GM12872 (cell line): ENCODE measurements around the gene PHACTR1.

Experiments used
- TF ChIP-seq, protein P1 (sequence below): IDR thresholded peaks from 3 replicates; pipeline ENCODE4 v1.5.1; 2011; ENCODE audit warnings: low read depth, mild to moderate bottlenecking, low read length, moderate library complexity; ENCODE audit not compliant: insufficient read depth

Gene PHACTR1

GRCh38 chr6:13285705-13286104 is 569.1 kb downstream of the PHACTR1 start:
- TF ChIP-seq, protein P1, sequence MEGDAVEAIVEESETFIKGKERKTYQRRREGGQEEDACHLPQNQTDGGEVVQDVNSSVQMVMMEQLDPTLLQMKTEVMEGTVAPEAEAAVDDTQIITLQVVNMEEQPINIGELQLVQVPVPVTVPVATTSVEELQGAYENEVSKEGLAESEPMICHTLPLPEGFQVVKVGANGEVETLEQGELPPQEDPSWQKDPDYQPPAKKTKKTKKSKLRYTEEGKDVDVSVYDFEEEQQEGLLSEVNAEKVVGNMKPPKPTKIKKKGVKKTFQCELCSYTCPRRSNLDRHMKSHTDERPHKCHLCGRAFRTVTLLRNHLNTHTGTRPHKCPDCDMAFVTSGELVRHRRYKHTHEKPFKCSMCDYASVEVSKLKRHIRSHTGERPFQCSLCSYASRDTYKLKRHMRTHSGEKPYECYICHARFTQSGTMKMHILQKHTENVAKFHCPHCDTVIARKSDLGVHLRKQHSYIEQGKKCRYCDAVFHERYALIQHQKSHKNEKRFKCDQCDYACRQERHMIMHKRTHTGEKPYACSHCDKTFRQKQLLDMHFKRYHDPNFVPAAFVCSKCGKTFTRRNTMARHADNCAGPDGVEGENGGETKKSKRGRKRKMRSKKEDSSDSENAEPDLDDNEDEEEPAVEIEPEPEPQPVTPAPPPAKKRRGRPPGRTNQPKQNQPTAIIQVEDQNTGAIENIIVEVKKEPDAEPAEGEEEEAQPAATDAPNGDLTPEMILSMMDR = no peak

GRCh38 chr6:13286181-13286580 is 569.6 kb downstream of the PHACTR1 start:
- TF ChIP-seq, protein P1 = no peak

DNA sequence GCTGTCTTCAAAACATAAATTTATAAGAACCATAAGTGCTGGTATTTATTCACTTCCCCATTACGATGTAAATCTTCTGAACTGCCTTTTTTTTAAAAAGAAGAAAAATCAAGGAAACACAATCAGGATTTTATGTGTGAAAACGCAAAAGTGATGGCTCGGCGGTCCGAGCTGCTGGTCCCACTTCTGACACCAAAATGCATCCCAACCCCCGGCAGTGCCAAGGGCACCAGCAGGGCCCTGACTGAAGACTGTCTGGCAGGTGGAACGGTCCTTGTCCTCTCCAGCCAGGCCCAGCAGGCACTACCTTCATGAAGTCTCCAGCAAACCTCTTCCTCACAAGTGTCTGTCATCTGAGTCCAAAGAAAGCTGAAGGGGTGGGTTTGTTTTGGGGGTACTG is 570.5 kb downstream of the PHACTR1 start:
- TF ChIP-seq, protein P1 = no peak

DNA sequence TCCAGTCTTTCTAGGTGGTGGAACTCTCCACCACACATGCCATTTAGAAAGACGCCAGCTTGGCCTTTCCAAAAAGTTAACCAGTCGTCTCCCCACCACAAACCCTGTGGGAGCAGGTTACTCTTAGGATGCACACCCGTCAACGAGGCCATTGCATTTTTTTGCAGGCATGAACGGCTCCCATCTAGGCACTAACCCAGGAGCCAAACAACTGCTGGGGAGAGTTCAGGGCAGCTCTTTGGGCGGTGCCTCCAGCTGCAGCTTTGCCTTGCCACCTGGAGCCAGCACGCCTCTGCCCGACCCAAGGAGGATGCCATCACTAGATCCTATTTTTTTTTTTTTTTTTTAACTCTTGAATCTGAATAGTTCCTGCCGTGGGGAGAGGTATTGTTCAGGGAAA is 571.9 kb downstream of the PHACTR1 start:
- TF ChIP-seq, protein P1 = no peak

GRCh38 chr6:13288969-13289391 is 572.4 kb downstream of the PHACTR1 start:
- TF ChIP-seq, protein P1 = no peak

DNA sequence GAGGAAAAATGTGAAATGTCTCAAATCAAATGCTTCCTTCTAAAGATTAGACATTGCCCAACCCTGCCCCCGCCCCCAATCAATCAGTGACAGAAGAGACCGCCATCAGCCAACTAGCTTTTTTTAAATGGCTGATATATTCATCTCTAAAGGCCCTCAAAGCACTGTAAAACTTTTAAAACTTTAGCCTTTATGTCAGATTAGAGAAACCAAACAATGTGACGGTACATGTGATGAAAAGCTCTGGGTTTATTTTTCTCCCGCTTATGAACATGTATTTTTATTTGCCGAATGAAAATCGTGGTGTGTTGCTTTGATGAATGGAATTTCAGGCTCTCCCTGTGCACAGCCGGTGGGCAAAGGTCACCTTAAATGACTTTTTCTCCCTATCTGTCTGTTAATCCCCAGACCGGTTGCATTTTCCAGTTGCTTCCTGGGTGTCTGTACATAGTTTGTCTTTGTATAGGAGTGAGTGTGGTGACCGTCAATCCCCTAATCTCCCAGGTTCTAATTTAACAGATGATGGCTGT is 573.3 kb downstream of the PHACTR1 start:
- TF ChIP-seq, protein P1 = no peak

DNA sequence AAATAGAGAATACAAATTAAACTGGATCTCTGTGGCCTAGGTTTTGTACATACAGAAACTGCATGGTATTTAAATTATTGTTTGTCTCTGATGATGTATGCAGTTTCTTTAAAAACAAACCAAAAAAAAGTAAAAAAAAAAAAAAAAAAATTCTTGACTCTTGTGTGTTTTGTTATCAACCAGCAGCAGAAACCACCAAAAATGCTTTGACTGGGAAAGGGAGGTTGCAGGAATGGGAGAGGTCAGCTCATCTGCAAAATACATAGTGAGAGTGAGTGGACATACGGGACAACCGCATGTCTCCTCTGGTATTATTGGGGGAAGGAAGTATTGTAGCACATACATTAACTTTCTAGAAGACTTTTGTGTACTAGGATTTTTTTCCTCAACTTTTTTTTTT is 573.8 kb downstream of the PHACTR1 start:
- TF ChIP-seq, protein P1 = no peak

- TF ChIP-seq, protein P1 = no peak
These were observed 576.2 kb downstream of the PHACTR1 start for GRCh38 chr6:13292774-13293173.
